ENCODE results near the gene SUSD2.
A peak's percentile ranks its signal among the peaks of the same experiment; 100 is the strongest.

GRCh38 chr22:24133187-24133965 lies 47.9 kb upstream of the SUSD2 start:
- TF ChIP-seq CTCF (IDR thresholded peaks at IDR 0.05; ENCODE audit: borderline replicate concordance, extremely low read depth, low read length, poor library complexity, severe bottlenecking) (peak; percentile 21), EZH2 (IDR thresholded peaks at IDR 0.05; ENCODE audit: borderline replicate concordance, low read depth, low read length, severe bottlenecking) (no peak)

Measured in DND-41 (cell line).